SU-DHL-6 (cell line): ENCODE data around the gene STIM2.

Experiments
- H2AFZ ChIP-seq: fragments of 200-600 bp; sonication (generic); 2 replicates; pipeline ENCODE4 v1.6.1; 2014; ENCODE audit warnings: low read depth, mild to moderate bottlenecking, moderate library complexity, mixed read lengths, antibody characterized with exemption, low read length; ENCODE audit not compliant: severe bottlenecking
- H3F3A ChIP-seq: fragments of 200-600 bp; shearing (Covaris generic); 2 replicates; pipeline ENCODE4 v1.6.0; 2016; ENCODE audit warnings: antibody characterized with exemption, mild to moderate bottlenecking; ENCODE audit not compliant: insufficient read depth
- H3K27ac ChIP-seq: fragments of 200-600 bp; sonication (generic); 2 replicates; pipeline ENCODE4 v1.5.1; 2016; ENCODE audit warnings: low read depth, mild to moderate bottlenecking, low read length, moderate library complexity, mixed read lengths
- H3K27me3 ChIP-seq: fragments of 200-600 bp; sonication (generic), shearing (Covaris generic); 2 replicates; pipeline ENCODE4 v1.6.0; 2014; ENCODE audit warnings: mild to moderate bottlenecking, low read length
- H3K36me3 ChIP-seq: fragments of 200-600 bp; sonication (generic); 2 replicates; pipeline ENCODE4 v1.6.1; 2014; ENCODE audit warnings: mild to moderate bottlenecking, low read length, mixed read lengths
- H3K4me2 ChIP-seq: fragments of 300-600, 200-600 bp; shearing (Covaris generic), sonication (generic); 2 replicates; pipeline ENCODE4 v1.6.0; 2014; ENCODE audit warnings: low read length, low read depth, mild to moderate bottlenecking; ENCODE audit not compliant: poor library complexity, severe bottlenecking
- H3K4me3 ChIP-seq: fragments of 200-600 bp; sonication (generic); 2 replicates; pipeline ENCODE4 v1.5.1; 2014; ENCODE audit warnings: antibody characterized with exemption, low read length, mild to moderate bottlenecking, mixed read lengths; ENCODE audit not compliant: insufficient read depth, poor library complexity, severe bottlenecking
- H3K79me2 ChIP-seq: fragments of 200-600 bp; sonication (generic); 2 replicates; pipeline ENCODE4 v1.6.1; 2014; ENCODE audit warnings: mild to moderate bottlenecking, low read length, moderate library complexity; ENCODE audit not compliant: insufficient read depth
- H3K9ac ChIP-seq: fragments of 200-600 bp; sonication (generic); 2 replicates; pipeline ENCODE4 v1.7.0; 2014; ENCODE audit warnings: mild to moderate bottlenecking, low read length
- H3K9me2 ChIP-seq: fragments of 200-600 bp; sonication (generic); replicated peaks from 2 replicates; pipeline ENCODE4 v1.6.1; 2014; ENCODE audit warnings: low read length; ENCODE audit not compliant: insufficient read depth
- H3K9me3 ChIP-seq: fragments of 200-600 bp; sonication (generic); 2 replicates; pipeline ENCODE4 v1.6.1; 2014; ENCODE audit warnings: low read length, mixed read lengths; ENCODE audit not compliant: insufficient read depth
- H4K20me1 ChIP-seq: fragments of 200-600 bp; sonication (generic); 2 replicates; pipeline ENCODE4 v1.6.1; 2014; ENCODE audit warnings: low read depth, mild to moderate bottlenecking, antibody characterized with exemption, low read length, moderate library complexity, mixed read lengths
- EZH2phosphoT487 ChIP-seq: fragments of 200-600 bp; sonication (generic), shearing (Covaris generic); conservative IDR thresholded peaks from 2 replicates; pipeline ENCODE4 v1.6.1; 2018; ENCODE audit warnings: mild to moderate bottlenecking, antibody characterized with exemption, low read length, moderate library complexity, mixed read lengths
- TF ChIP-seq, protein P1 (sequence below): fragments of 200-600 bp; sonication (generic); IDR thresholded peaks from one replicate; pipeline ENCODE4 v1.5.1; 2017; ENCODE audit warnings: antibody characterized with exemption, mild to moderate bottlenecking, low read length, moderate library complexity; ENCODE audit not compliant: insufficient read depth, poor library complexity, severe bottlenecking

The STIM2 gene

DNA sequence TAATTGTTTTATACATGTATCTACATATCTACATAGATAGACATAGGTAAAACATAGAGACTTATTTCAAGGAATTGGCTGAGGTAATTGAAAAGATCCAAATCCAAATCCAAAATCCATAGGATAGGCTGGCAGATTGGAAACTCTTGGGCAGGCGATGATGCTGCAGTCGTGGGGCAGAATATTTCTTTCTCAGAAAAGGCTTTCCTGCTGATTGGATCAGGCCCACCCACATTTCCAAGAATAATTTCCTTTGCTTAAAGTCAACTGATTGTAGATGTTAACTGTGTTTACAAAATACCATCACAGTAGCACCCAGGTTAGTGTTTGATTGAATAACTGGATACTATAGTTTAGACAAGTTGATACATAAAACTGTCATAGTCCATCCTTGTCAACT lies 27.2 kb downstream of the STIM2 start:
- no peaks in the 10 kb centered on the region for H3K9me3 ChIP-seq
- H3K9me2 ChIP-seq, result no peaks in the 10 kb centered on the region
- no peak overlapping the region for H2AFZ ChIP-seq
- H3K79me2 ChIP-seq, result peaks cover 98% of the 10 kb centered on the region
- H3F3A ChIP-seq, result peaks cover 28% of the 10 kb centered on the region
- H3K27me3 ChIP-seq, result no peaks in the 10 kb centered on the region
- no peak overlapping the region for H3K27ac ChIP-seq
- no peaks in the 10 kb centered on the region for H3K36me3 ChIP-seq
- no peak overlapping the region for H3K9ac ChIP-seq
- H3K4me3 ChIP-seq, result no peak overlapping the region
- no peak overlapping the region for H3K4me2 ChIP-seq
- H4K20me1 ChIP-seq, result peaks cover 14% of the 10 kb centered on the region
- no peak for TF ChIP-seq EZH2phosphoT487
- TF ChIP-seq, protein P1, sequence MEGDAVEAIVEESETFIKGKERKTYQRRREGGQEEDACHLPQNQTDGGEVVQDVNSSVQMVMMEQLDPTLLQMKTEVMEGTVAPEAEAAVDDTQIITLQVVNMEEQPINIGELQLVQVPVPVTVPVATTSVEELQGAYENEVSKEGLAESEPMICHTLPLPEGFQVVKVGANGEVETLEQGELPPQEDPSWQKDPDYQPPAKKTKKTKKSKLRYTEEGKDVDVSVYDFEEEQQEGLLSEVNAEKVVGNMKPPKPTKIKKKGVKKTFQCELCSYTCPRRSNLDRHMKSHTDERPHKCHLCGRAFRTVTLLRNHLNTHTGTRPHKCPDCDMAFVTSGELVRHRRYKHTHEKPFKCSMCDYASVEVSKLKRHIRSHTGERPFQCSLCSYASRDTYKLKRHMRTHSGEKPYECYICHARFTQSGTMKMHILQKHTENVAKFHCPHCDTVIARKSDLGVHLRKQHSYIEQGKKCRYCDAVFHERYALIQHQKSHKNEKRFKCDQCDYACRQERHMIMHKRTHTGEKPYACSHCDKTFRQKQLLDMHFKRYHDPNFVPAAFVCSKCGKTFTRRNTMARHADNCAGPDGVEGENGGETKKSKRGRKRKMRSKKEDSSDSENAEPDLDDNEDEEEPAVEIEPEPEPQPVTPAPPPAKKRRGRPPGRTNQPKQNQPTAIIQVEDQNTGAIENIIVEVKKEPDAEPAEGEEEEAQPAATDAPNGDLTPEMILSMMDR, result no peak

DNA sequence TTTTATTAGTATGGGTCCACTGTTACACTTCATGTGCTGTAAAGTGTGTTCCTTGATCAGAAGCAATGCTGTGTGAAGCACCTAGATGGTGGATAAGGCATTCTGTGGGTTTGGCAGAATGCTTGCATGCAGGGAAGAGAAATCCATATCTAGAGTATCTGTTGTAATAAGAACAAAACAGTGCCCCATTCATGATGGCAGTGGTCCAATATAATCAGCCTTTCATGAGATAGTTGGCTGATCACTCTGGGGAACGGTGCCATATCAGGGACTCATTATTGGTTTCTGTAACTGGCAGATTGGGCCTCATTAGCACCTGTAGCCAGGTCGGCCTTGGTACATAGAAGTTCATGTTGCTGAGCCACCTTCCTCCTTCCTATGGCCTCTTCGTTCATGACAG lies 28.7 kb downstream of the STIM2 start:
- Histone ChIP-seq H4K20me1 (peaks cover 18% of the 10 kb centered on the region), H3F3A (peaks cover 15% of the 10 kb centered on the region), H2AFZ (no peak overlapping the region), H3K36me3 (no peaks in the 10 kb centered on the region), H3K9me3 (no peaks in the 10 kb centered on the region), H3K27me3 (no peaks in the 10 kb centered on the region), H3K9ac (no peak overlapping the region), H3K27ac (no peak overlapping the region), H3K9me2 (no peaks in the 10 kb centered on the region), H3K4me2 (no peak overlapping the region), H3K4me3 (no peak overlapping the region), H3K79me2 (peaks cover 98% of the 10 kb centered on the region)
- no peak for TF ChIP-seq EZH2phosphoT487
- TF ChIP-seq, protein P1, result no peak

DNA sequence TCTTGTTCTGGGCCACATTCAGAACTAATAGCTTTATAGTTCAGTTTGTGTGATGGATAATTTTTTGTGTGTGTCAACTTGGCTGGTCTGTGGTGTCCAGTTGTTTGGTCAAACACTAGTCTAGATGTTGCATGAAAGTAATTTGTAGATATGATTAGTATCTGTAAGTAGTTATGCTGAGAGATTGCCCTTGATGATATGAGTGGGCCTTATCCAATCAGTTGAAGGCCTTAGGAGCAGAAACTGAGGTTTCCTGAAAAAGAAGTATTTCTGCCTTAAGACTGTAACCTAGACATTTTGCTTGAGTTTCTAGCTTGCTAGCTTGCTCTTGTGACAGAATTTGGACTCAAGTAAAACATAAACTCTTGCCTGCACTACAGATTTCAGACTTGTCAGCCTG lies 30.4 kb downstream of the STIM2 start:
- Histone ChIP-seq H3K36me3 (no peaks in the 10 kb centered on the region), H3K9ac (no peak overlapping the region)
- TF ChIP-seq, protein P1, result no peak
- no peak for TF ChIP-seq EZH2phosphoT487

DNA sequence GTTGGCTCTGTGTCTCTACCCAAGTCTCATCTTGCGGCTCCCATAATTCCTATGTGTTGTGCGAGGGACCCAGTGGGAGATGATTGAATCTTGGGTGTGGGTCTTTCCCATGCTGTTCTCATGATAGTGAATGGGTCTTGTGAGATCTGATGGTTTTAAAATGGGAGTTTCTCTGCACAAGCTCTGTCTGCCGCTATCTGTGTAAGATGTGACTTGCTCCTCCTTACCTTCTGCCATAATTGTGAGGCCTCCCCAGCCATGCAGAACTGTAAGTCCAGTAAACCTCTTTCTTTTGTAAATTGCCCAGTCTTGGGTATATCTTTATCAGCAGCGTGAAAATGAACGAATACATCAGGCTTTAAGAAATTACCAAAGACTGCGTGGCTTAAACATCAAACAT lies 31.2 kb downstream of the STIM2 start:
- Histone ChIP-seq H4K20me1 (peaks cover 32% of the 10 kb centered on the region), H3K9me2 (no peaks in the 10 kb centered on the region), H3K9me3 (no peaks in the 10 kb centered on the region), H3K27ac (no peak overlapping the region), H3K9ac (no peak overlapping the region), H3K27me3 (no peaks in the 10 kb centered on the region), H3K4me2 (no peak overlapping the region), H3K36me3 (no peaks in the 10 kb centered on the region), H3F3A (peaks cover 15% of the 10 kb centered on the region; the same call in 1 of the 2 replicates), H3K4me3 (no peak overlapping the region), H2AFZ (no peak overlapping the region), H3K79me2 (peaks cover 99% of the 10 kb centered on the region)
- TF ChIP-seq, protein P1, result no peak
- no peak for TF ChIP-seq EZH2phosphoT487

More for the DNA sequence above, 30.4 kb downstream of the STIM2 start:
- no peak overlapping the region for H3K4me2 ChIP-seq
- no peak overlapping the region for H2AFZ ChIP-seq
- no peak overlapping the region for H3K27ac ChIP-seq
- H3K4me3 ChIP-seq, result no peak overlapping the region
- peaks cover 99% of the 10 kb centered on the region for H3K79me2 ChIP-seq
- peaks cover 31% of the 10 kb centered on the region for H4K20me1 ChIP-seq
- H3K27me3 ChIP-seq, result no peaks in the 10 kb centered on the region
- no peaks in the 10 kb centered on the region for H3K9me3 ChIP-seq
- H3F3A ChIP-seq, result peaks cover 10% of the 10 kb centered on the region; the same call in 1 of the 2 replicates
- H3K9me2 ChIP-seq, result no peaks in the 10 kb centered on the region
